Ovary (tissue), 3 donors: Measurements from ENCODE around the gene HDAC11.

Experiments used
- CTCF ChIP-seq, 3 donors: fragments of 450-650 bp in 2 of 3; fragments of 200-600 bp in 1 of 3; IDR thresholded peaks; one replicate each; pipeline versions ENCODE4 v1.5.1 to v1.8.0; 2016 to 2022; ENCODE audit warnings: antibody characterized with exemption in 3 of 3, mild to moderate bottlenecking in 1 of 3
- EP300 ChIP-seq: sonication (generic); formaldehyde crosslinking; IDR thresholded peaks from one replicate; pipeline ENCODE4 v1.6.1; 2017; ENCODE audit warnings: antibody characterized with exemption
- POLR2A ChIP-seq: fragments of 450-650 bp; IDR thresholded peaks from one replicate; pipeline ENCODE4 v1.6.1; 2017; ENCODE audit warnings: antibody characterized with exemption, mild to moderate bottlenecking, moderate library complexity
- donor health status: DM: no; HTN: no; CAD: no.

GRCh38 chr3:13506239-13506638 is 26.1 kb downstream of the HDAC11 start:
- no peak for TF ChIP-seq CTCF (IDR thresholded peaks at IDR 0.05)
- TF ChIP-seq POLR2A, result no peak
- no peak for TF ChIP-seq EP300
